ENCODE measurements around the gene FZR1. TPM values are rescaled to one million over a fixed set of nuclear protein-coding genes. Genes with fewer than 3 reads are reported as not detected.

FZR1 gene
- total and polyA plus RNA-seq, 2 of the 13 experiments (the other 11 are each of a cell fraction or from before 2014, with no cell fraction given): 29.0 to 30.8 TPM

DNA sequence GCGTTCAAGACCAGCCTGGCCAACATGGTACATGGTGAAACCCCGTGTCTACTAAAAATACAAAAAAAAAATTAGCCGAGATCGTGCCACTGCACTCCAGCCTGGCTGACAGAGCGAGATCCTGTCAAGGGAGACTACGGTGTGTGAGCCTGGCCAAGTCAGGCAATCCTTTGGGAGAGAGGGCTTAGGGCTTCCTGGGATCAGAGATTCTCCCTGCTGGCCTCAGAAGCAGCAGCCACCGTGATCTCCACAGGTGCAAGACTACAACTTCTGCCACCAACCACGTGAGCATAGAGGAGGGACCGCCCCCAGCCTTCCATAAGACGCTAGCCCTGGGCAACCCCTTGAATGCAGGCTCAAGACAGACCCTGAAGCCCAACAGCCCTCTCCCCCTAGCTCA lies 43.7 kb downstream of the FZR1 start:
- in situ Hi-C loops (cut with HindIII; ENCODE audit: extremely low pct_ligation_motif_present, low pct_unique_long_range_greater_than_20kb): no loop called here
- ChIA-PET CTCF (ENCODE audit: low intra/inter-chr PET ratio, low total read pairs) (no interaction called here), POLR2A (no interaction called here)
- Histone ChIP-seq H3K4me1 (ENCODE audit: insufficient read depth, low read length) (peaks cover 25% of the 10 kb centered on the region), H3K4me3 (replicated peaks in 1 of 3; ENCODE audit: insufficient read depth in 1 of 3, low read depth in 2 of 3, low read length in 3 of 3) (no peak overlapping the region), H3K4me2 (ENCODE audit: low read depth, low read length) (no peak overlapping the region), H3K27me3 (ENCODE audit: control insufficient read depth in 1 of 2, insufficient read depth in 2 of 2, low read length in 2 of 2) (no peaks in the 10 kb centered on the region), H3K36me3 (replicated peaks in 1 of 2; ENCODE audit: control insufficient read depth in 1 of 2, insufficient read depth in 2 of 2, low read length in 2 of 2) (peaks cover 0 to 10% of the 10 kb centered on the region in 2 experiments; a peak in 3 of 5 replicates), H4K20me1 (ENCODE audit: insufficient read depth, low read length) (no peaks in the 10 kb centered on the region), H3K9me3 (ENCODE audit: low read length) (no peaks in the 10 kb centered on the region), H3K79me2 (ENCODE audit: insufficient read depth, low read length) (no peaks in the 10 kb centered on the region), H3K9ac (ENCODE audit: insufficient read depth, low read depth, low read length) (no peak overlapping the region), H3K27ac (ENCODE audit: extremely low read length, insufficient read depth, low read length) (no peak overlapping the region), H2AFZ (ENCODE audit: low read length) (no peak overlapping the region)
- FAIRE-seq (no peak), DNase-seq (ENCODE audit: low spot score) (no peak), ATAC-seq (no peak)
- BruUV-seq (replicated peaks): no TSS peak
- 98% methylated on average over 7 of the region's 10 CpGs for WGBS (ENCODE audit: low lambda C conversion rate)
- intact Hi-C loops (cut with micrococcal nuclease; ENCODE audit: unreplicated experiment): no loop called here
- TF ChIP-seq, protein P1, sequence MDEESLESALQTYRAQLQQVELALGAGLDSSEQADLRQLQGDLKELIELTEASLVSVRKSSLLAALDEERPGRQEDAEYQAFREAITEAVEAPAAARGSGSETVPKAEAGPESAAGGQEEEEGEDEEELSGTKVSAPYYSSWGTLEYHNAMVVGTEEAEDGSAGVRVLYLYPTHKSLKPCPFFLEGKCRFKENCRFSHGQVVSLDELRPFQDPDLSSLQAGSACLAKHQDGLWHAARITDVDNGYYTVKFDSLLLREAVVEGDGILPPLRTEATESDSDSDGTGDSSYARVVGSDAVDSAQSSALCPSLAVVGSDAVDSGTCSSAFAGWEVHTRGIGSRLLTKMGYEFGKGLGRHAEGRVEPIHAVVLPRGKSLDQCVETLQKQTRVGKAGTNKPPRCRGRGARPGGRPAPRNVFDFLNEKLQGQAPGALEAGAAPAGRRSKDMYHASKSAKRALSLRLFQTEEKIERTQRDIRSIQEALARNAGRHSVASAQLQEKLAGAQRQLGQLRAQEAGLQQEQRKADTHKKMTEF (CRISPR knock-in tag; IDR thresholded peaks at IDR 0.05): no peak

DNA sequence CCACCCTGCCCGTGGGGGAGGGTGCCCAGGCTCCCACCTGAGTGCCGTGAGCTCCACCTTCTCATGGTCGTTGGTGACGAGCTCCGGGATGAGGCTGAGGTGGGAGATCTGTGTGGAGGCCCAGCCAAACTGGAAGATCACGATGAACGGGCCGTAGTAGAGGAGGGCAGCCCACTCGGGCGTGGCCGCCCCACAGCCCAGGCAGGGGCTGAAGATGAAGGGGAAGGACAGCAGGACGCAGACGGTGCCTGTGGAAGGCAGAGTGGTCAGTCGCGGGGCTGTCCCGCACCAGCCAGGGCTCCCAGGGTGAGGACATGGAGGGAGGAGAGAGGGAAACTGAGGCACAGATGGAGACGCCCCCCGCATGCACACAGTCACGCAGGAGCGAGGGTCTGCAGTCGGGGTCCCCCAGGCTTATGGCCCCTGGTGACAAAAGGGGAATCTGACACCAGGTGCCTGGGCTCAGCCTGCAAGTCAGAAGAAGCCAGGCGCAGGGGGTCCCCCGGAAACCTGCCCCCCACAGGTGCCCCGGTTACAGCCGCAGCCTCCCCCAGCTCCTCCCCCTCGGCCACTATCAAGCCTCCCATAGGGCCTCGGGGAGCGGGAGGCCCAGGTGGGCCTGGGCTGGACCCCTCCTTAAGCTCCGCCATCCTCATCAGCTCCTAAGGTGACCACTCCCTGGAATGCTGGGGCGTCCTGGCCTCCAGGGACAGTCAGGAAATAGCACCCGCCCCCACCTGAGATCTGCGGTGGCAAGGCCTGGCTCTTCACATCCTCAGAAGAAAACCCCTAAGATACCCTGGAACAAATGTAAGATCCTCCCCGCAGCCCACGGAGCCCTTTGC lies 45.1 kb downstream of the FZR1 start:
- H3K4me1 ChIP-seq (ENCODE audit: insufficient read depth, low read length): peaks cover 38% of the 10 kb centered on the region
- H3K4me2 ChIP-seq (ENCODE audit: low read depth, low read length): no peak overlapping the region
- H3K27ac ChIP-seq (ENCODE audit: extremely low read length, insufficient read depth, low read length): no peak overlapping the region
- no peak for DNase-seq (ENCODE audit: low spot score)
- no peak overlapping the region for H3K9ac ChIP-seq (ENCODE audit: insufficient read depth, low read depth, low read length)
- no peaks in the 10 kb centered on the region for H3K27me3 ChIP-seq (ENCODE audit: control insufficient read depth in 1 of 2, insufficient read depth in 2 of 2, low read length in 2 of 2)
- no TSS peak for BruUV-seq (replicated peaks)
- no peak for ATAC-seq
- H2AFZ ChIP-seq (ENCODE audit: low read length): no peak overlapping the region
- H3K36me3 ChIP-seq (replicated peaks in 1 of 2; ENCODE audit: control insufficient read depth in 1 of 2, insufficient read depth in 2 of 2, low read length in 2 of 2): peaks cover 0 to 4% of the 10 kb centered on the region in 2 experiments; a peak in 3 of 5 replicates
- H3K79me2 ChIP-seq (ENCODE audit: insufficient read depth, low read length): peaks cover 4% of the 10 kb centered on the region
- no peaks in the 10 kb centered on the region for H4K20me1 ChIP-seq (ENCODE audit: insufficient read depth, low read length)
- intact Hi-C loops (cut with micrococcal nuclease; ENCODE audit: unreplicated experiment) (no loop called here), in situ Hi-C loops (cut with HindIII; ENCODE audit: extremely low pct_ligation_motif_present, low pct_unique_long_range_greater_than_20kb) (no loop called here)
- no peaks in the 10 kb centered on the region for H3K9me3 ChIP-seq (ENCODE audit: low read length)
- POLR2A ChIA-PET: no interaction called here
- CTCF ChIA-PET (ENCODE audit: low intra/inter-chr PET ratio, low total read pairs): no interaction called here
- H3K4me3 ChIP-seq (replicated peaks in 1 of 3; ENCODE audit: insufficient read depth in 1 of 3, low read depth in 2 of 3, low read length in 3 of 3): no peak overlapping the region
- 97% methylated on average over 29 of the region's 34 CpGs for WGBS (ENCODE audit: low lambda C conversion rate)
- no peak for FAIRE-seq
- TF ChIP-seq, protein P2, sequence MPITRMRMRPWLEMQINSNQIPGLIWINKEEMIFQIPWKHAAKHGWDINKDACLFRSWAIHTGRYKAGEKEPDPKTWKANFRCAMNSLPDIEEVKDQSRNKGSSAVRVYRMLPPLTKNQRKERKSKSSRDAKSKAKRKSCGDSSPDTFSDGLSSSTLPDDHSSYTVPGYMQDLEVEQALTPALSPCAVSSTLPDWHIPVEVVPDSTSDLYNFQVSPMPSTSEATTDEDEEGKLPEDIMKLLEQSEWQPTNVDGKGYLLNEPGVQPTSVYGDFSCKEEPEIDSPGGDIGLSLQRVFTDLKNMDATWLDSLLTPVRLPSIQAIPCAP (CRISPR knock-in tag; IDR thresholded peaks at IDR 0.05; ENCODE audit: low read depth): no peak
- TF ChIP-seq, protein P3, sequence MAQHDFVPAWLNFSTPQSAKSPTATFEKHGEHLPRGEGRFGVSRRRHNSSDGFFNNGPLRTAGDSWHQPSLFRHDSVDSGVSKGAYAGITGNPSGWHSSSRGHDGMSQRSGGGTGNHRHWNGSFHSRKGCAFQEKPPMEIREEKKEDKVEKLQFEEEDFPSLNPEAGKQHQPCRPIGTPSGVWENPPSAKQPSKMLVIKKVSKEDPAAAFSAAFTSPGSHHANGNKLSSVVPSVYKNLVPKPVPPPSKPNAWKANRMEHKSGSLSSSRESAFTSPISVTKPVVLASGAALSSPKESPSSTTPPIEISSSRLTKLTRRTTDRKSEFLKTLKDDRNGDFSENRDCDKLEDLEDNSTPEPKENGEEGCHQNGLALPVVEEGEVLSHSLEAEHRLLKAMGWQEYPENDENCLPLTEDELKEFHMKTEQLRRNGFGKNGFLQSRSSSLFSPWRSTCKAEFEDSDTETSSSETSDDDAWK (CRISPR knock-in tag; IDR thresholded peaks at IDR 0.05): no peak
- TF ChIP-seq ZNF20 (CRISPR knock-in tag; IDR thresholded peaks at IDR 0.05) (no peak), POGK (CRISPR knock-in tag; conservative IDR thresholded peaks at IDR 0.05) (no peak), ZNF101 (CRISPR knock-in tag; IDR thresholded peaks at IDR 0.05; ENCODE audit: borderline replicate concordance, low read depth) (no peak), ZBTB8A (CRISPR knock-in tag; IDR thresholded peaks at IDR 0.05; ENCODE audit: borderline replicate concordance, low read depth) (no peak), KDM1A (CRISPR knock-in tag; IDR thresholded peaks at IDR 0.05) (no peak)
- TF ChIP-seq, protein P4, sequence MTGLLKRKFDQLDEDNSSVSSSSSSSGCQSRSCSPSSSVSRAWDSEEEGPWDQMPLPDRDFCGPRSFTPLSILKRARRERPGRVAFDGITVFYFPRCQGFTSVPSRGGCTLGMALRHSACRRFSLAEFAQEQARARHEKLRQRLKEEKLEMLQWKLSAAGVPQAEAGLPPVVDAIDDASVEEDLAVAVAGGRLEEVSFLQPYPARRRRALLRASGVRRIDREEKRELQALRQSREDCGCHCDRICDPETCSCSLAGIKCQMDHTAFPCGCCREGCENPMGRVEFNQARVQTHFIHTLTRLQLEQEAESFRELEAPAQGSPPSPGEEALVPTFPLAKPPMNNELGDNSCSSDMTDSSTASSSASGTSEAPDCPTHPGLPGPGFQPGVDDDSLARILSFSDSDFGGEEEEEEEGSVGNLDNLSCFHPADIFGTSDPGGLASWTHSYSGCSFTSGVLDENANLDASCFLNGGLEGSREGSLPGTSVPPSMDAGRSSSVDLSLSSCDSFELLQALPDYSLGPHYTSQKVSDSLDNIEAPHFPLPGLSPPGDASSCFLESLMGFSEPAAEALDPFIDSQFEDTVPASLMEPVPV (CRISPR knock-in tag; IDR thresholded peaks at IDR 0.05): no peak

All from HepG2 (cell line).